Right atrium auricular region (tissue), 2 donors: Measurements from ENCODE around the gene FAM13A. TPM values are rescaled to one million over a fixed set of nuclear protein-coding genes. Genes with fewer than 3 reads are reported as not detected.

Source experiments
- DNase-seq: peaks from one replicate; pipeline ENCODE4 v3.0.0-alpha.2; 2019; ENCODE audit warnings: low spot score
- H3K27ac ChIP-seq, 2 donors: fragments of 200-600 bp; sonication (generic); 1 replicate in 1 of 2; 2 replicates in 1 of 2; pipeline ENCODE4 v1.5.1; 2016 to 2019
- H3K27me3 ChIP-seq, 2 donors: fragments of 200-600 bp; sonication (generic); one replicate each; pipeline versions ENCODE4 v1.5.1 to v1.6.0; 2017 to 2019
- H3K36me3 ChIP-seq: fragments of 200-600 bp; sonication (generic); one replicate; pipeline ENCODE4 v1.5.1; 2016
- H3K4me1 ChIP-seq, 2 donors: fragments of 200-600 bp; sonication (generic); one replicate each; pipeline versions ENCODE4 v1.5.1 to v1.6.0; 2017 to 2019
- H3K4me3 ChIP-seq, 2 donors: fragments of 200-600 bp; sonication (generic); 1 replicate in 1 of 2; 2 replicates in 1 of 2; pipeline ENCODE4 v1.5.1; 2017 to 2019; ENCODE audit warnings: mild to moderate bottlenecking in 1 of 2, moderate library complexity in 1 of 2
- H3K9me3 ChIP-seq, 2 donors: fragments of 200-600 bp; sonication (generic); one replicate each; pipeline ENCODE4 v1.5.1; 2019
- total RNA-seq, 2 donors: library from RNA; depleted of rRNA; stranded (reverse); fragments of >200 nt; gene quantifications; one replicate each; pipeline ENCODE4 v1.1.0, GENCODE V29; 2016
- TF ChIP-seq, protein P1 (sequence below), 2 donors: fragments of 200-600 bp; sonication (generic); IDR thresholded peaks; one replicate each; pipeline ENCODE4 v1.5.1; 2019; ENCODE audit warnings: antibody characterized with exemption in 2 of 2

The FAM13A gene
- total RNA-seq, 2 donors from 2014 or later, result 8.1 to 13.6 TPM

- Histone ChIP-seq H3K4me3 (no peak overlapping the region), H3K27ac (no peak overlapping the region), H3K4me1 (no peaks in the 10 kb centered on the region), H3K9me3 (no peaks in the 10 kb centered on the region), H3K27me3 (no peaks in the 10 kb centered on the region), H3K36me3 (no peaks in the 10 kb centered on the region)
- TF ChIP-seq, protein P1, sequence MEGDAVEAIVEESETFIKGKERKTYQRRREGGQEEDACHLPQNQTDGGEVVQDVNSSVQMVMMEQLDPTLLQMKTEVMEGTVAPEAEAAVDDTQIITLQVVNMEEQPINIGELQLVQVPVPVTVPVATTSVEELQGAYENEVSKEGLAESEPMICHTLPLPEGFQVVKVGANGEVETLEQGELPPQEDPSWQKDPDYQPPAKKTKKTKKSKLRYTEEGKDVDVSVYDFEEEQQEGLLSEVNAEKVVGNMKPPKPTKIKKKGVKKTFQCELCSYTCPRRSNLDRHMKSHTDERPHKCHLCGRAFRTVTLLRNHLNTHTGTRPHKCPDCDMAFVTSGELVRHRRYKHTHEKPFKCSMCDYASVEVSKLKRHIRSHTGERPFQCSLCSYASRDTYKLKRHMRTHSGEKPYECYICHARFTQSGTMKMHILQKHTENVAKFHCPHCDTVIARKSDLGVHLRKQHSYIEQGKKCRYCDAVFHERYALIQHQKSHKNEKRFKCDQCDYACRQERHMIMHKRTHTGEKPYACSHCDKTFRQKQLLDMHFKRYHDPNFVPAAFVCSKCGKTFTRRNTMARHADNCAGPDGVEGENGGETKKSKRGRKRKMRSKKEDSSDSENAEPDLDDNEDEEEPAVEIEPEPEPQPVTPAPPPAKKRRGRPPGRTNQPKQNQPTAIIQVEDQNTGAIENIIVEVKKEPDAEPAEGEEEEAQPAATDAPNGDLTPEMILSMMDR (IDR thresholded peaks at IDR 0.05), result no peak
- DNase-seq, result no peak
These were observed 87.2 kb downstream of the FAM13A start for GRCh38 chr4:88969746-88970145.

GRCh38 chr4:88969271-88969670 is 87.7 kb downstream of the FAM13A start:
- Histone ChIP-seq H3K36me3 (no peaks in the 10 kb centered on the region), H3K4me3 (no peak overlapping the region), H3K27ac (no peak overlapping the region), H3K4me1 (no peaks in the 10 kb centered on the region), H3K27me3 (no peaks in the 10 kb centered on the region), H3K9me3 (no peaks in the 10 kb centered on the region)
- TF ChIP-seq, protein P1 (IDR thresholded peaks at IDR 0.05), result no peak
- DNase-seq, result no peak

DNA sequence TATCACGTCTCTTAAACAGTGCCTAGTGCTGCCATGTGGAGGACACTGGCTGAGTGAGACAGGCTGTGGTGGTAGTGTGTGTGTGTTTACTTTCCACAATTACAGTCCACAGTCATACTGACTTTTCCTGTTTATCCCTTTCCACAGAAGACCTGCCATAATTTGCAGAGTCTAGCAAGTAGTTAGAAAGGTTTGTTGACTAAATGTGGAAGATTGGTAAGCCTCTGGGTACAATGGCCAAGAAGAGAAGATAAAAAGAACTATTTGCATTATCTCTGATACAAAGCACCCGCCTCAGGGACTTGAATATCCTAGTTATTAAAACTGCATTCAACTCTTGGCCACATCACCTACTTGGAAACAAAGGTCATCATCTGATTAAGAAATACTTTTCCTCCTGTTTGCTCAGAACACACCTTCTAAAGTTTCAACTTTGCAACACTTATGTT is 89.1 kb downstream of the FAM13A start:
- Histone ChIP-seq H3K9me3 (no peaks in the 10 kb centered on the region), H3K4me3 (no peak overlapping the region), H3K27me3 (no peaks in the 10 kb centered on the region), H3K36me3 (no peaks in the 10 kb centered on the region), H3K4me1 (no peaks in the 10 kb centered on the region), H3K27ac (no peak overlapping the region)
- no peak for DNase-seq
- TF ChIP-seq, protein P1 (IDR thresholded peaks at IDR 0.05), result no peak

DNA sequence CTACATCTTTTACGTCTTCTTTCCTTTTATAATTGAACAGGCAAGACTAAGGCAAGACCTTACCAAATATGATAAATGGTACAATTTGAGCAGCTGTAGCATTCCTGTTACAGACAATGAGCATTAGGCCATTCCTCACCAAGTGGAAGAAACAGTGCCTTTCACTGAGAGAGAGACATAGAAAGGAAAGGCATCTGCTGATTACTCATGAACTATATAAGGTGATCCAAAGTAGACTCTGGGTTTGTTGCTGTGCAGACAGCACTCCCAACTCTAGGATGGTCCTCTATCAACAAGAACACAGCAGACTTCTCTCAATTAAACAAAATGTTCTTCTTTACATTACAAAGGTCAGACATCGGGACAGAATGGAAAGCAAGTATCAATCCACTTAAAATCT is 91.9 kb downstream of the FAM13A start:
- no peak overlapping the region for H3K27ac ChIP-seq
- H3K27me3 ChIP-seq, result no peaks in the 10 kb centered on the region
- TF ChIP-seq, protein P1 (IDR thresholded peaks at IDR 0.05), result no peak
- no peaks in the 10 kb centered on the region for H3K9me3 ChIP-seq
- H3K4me1 ChIP-seq, result no peaks in the 10 kb centered on the region
- DNase-seq, result no peak
- no peak overlapping the region for H3K4me3 ChIP-seq
- H3K36me3 ChIP-seq, result no peaks in the 10 kb centered on the region

GRCh38 chr4:88964450-88964849 is 92.5 kb downstream of the FAM13A start:
- no peak for DNase-seq
- no peaks in the 10 kb centered on the region for H3K36me3 ChIP-seq
- no peak overlapping the region for H3K4me3 ChIP-seq
- H3K27ac ChIP-seq, result no peak overlapping the region
- H3K4me1 ChIP-seq, result no peaks in the 10 kb centered on the region
- no peaks in the 10 kb centered on the region for H3K27me3 ChIP-seq
- TF ChIP-seq, protein P1 (IDR thresholded peaks at IDR 0.05), result no peak
- no peaks in the 10 kb centered on the region for H3K9me3 ChIP-seq

- no peaks in the 10 kb centered on the region for H3K9me3 ChIP-seq
- no peak for DNase-seq
- no peak overlapping the region for H3K4me3 ChIP-seq
- no peaks in the 10 kb centered on the region for H3K36me3 ChIP-seq
- H3K27me3 ChIP-seq, result no peaks in the 10 kb centered on the region
- no peak overlapping the region for H3K27ac ChIP-seq
- TF ChIP-seq, protein P1 (IDR thresholded peaks at IDR 0.05), result no peak
- no peaks in the 10 kb centered on the region for H3K4me1 ChIP-seq
These were observed 93.2 kb downstream of the FAM13A start for GRCh38 chr4:88963817-88964216.
